Panc1 (cell line): Measurements from ENCODE around the gene TMEFF1. TPM values are rescaled to one million over a fixed set of nuclear protein-coding genes. Genes with fewer than 3 reads are reported as not detected.

ENCODE experiments used
- ATAC-seq: fragments of 200-7000 bp; cut with Tn5 transposase; 2 replicates; pipeline ENCODE4 v1.9.1; 2020; ENCODE audit warnings: mild to moderate bottlenecking, moderate library complexity
- BruUV-seq: library from RNA; stranded (reverse); fragments of 400-500 nt; replicated peaks from 2 replicates; lab custom pipeline; 2021; lab: Mats Ljungman, UMichigan
- CTCF ChIA-PET: fragments of 300-600 bp; sonication (Branson Sonifier 250); formaldehyde crosslinking; loops from one replicate; lab custom pipeline; 2022; ENCODE audit warnings: antibody characterized with exemption; lab: Charles Lee
- POLR2A ChIA-PET: fragments of 300-600 bp; sonication (Branson Sonifier 250); formaldehyde crosslinking; loops from one replicate; lab custom pipeline; 2022; ENCODE audit warnings: antibody characterized with exemption; lab: Charles Lee
- DNase-seq: peaks from one replicate; pipeline ENCODE4 v3.0.0-alpha.2; 2010; ENCODE audit warnings: low read depth, low spot score
- H3K27ac ChIP-seq: 2 replicates; pipeline ENCODE4 v1.5.1; 2011; ENCODE audit warnings: mild to moderate bottlenecking, low read length, inconsistent platforms
- H3K27me3 ChIP-seq: fragments of 200-500 bp; sonication (Bioruptor generic); 2 replicates; pipeline ENCODE4 v1.6.0; 2014; ENCODE audit warnings: low read length, inconsistent platforms; ENCODE audit not compliant: control insufficient read depth, insufficient read depth
- H3K36me3 ChIP-seq: fragments of 200-500 bp; sonication (Bioruptor generic); 2 replicates; pipeline ENCODE4 v1.5.1; 2014; ENCODE audit warnings: inconsistent platforms, mild to moderate bottlenecking, low read length, moderate library complexity; ENCODE audit not compliant: control insufficient read depth, insufficient read depth
- H3K4me1 ChIP-seq: 2 replicates; pipeline ENCODE4 v1.5.1; 2011; ENCODE audit warnings: inconsistent platforms, mild to moderate bottlenecking, low read length, moderate library complexity; ENCODE audit not compliant: control insufficient read depth, insufficient read depth
- H3K4me3 ChIP-seq, 2 experiments: 2 replicates each; pipeline ENCODE4 v1.5.1; 2011 to 2012; ENCODE audit warnings: low read depth in 2 of 2, low read length in 2 of 2, mild to moderate bottlenecking in 2 of 2, inconsistent platforms in 1 of 2, moderate library complexity in 1 of 2
- H3K9me3 ChIP-seq: fragments of 200-500 bp; sonication (Bioruptor generic); 2 replicates; pipeline ENCODE4 v1.5.1; 2014; ENCODE audit warnings: low read depth, mild to moderate bottlenecking, inconsistent platforms, low read length, moderate library complexity; ENCODE audit not compliant: control insufficient read depth, insufficient read depth
- POLR2AphosphoS5 ChIP-seq: IDR thresholded peaks from 2 replicates; pipeline ENCODE4 v1.6.1; 2012; ENCODE audit warnings: mild to moderate bottlenecking, low read depth, low read length, moderate library complexity
- SIN3A ChIP-seq: IDR thresholded peaks from 2 replicates; pipeline ENCODE4 v1.6.1; 2012; ENCODE audit warnings: low read depth, mild to moderate bottlenecking, low read length, moderate library complexity, borderline replicate concordance; ENCODE audit not compliant: insufficient read depth
- TCF7L2 ChIP-seq: IDR thresholded peaks from 2 replicates; pipeline ENCODE4 v1.6.1; 2011; ENCODE audit warnings: mild to moderate bottlenecking, low read depth, low read length, inconsistent platforms
- in situ Hi-C: cut with HindIII; loops from 2 replicates; pipeline ENCODE4 v1.10.0; 2016; ENCODE audit warnings: low sequenced_read_pairs, low pct_unique_long_range_greater_than_20kb
- intact Hi-C: fragments of 100-400 bp; cut with micrococcal nuclease; formaldehyde crosslinking; loops from one replicate; pipeline ENCODE4 v1.10.0; 2022; ENCODE audit not compliant: unreplicated experiment
- total RNA-seq: library from RNA; stranded (reverse); gene quantifications from one replicate; pipeline ENCODE4 v1.2.1, GENCODE V29; 2021; ENCODE audit not compliant: unreplicated experiment
- TF ChIP-seq, protein P1 (sequence below): fragments of 450-650 bp; IDR thresholded peaks from 2 replicates; pipeline ENCODE4 v1.5.1; 2017; ENCODE audit warnings: mild to moderate bottlenecking
- TF ChIP-seq, protein P2 (sequence below), 2 experiments: IDR thresholded peaks; 2 replicates each; pipeline ENCODE4 v1.6.1; 2011 to 2012; ENCODE audit warnings: low read depth in 2 of 2, control low read depth in 1 of 2, low read length in 1 of 2, mild to moderate bottlenecking in 1 of 2, moderate library complexity in 1 of 2; ENCODE audit not compliant: insufficient read depth in 1 of 2

Gene TMEFF1
- total RNA-seq, 1 experiment from 2014 or later = 2.2 TPM

DNA sequence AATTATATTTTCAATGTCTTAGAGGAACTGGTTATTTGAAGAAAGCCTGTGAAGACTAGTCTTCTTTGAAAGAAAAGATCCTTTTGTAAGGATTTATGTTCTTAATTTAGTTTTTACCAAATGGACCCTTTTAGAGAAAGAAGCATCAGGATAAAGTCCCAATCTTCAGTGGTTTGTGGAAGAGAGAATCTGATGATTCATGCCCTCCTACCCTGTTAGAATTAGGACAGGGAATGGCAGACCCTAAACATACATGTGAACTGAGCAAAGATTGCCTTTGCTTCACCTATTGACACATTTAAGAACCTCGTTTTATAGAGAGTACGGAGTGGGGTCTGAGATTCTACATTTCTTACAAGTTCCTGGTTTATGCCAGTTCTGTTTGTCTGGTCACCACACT lies 20.1 kb upstream of the TMEFF1 start:
- no TSS peak for BruUV-seq
- intact Hi-C loops (no loop called here), in situ Hi-C loops (no loop called here)
- Histone ChIP-seq H3K4me3 (no peak overlapping the region), H3K4me1 (no peaks in the 10 kb centered on the region), H3K27ac (no peak overlapping the region), H3K9me3 (no peaks in the 10 kb centered on the region), H3K27me3 (no peaks in the 10 kb centered on the region), H3K36me3 (0 out of 2 replicates have a peak, but pooled peaks cover 5% of the 10 kb centered on the region)
- TF ChIP-seq, protein P1, sequence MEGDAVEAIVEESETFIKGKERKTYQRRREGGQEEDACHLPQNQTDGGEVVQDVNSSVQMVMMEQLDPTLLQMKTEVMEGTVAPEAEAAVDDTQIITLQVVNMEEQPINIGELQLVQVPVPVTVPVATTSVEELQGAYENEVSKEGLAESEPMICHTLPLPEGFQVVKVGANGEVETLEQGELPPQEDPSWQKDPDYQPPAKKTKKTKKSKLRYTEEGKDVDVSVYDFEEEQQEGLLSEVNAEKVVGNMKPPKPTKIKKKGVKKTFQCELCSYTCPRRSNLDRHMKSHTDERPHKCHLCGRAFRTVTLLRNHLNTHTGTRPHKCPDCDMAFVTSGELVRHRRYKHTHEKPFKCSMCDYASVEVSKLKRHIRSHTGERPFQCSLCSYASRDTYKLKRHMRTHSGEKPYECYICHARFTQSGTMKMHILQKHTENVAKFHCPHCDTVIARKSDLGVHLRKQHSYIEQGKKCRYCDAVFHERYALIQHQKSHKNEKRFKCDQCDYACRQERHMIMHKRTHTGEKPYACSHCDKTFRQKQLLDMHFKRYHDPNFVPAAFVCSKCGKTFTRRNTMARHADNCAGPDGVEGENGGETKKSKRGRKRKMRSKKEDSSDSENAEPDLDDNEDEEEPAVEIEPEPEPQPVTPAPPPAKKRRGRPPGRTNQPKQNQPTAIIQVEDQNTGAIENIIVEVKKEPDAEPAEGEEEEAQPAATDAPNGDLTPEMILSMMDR = no peak
- no peak for TF ChIP-seq POLR2AphosphoS5
- CTCF ChIA-PET = no interaction called here
- DNase-seq (no peak), ATAC-seq (no peak)
- POLR2A ChIA-PET = no interaction called here

DNA sequence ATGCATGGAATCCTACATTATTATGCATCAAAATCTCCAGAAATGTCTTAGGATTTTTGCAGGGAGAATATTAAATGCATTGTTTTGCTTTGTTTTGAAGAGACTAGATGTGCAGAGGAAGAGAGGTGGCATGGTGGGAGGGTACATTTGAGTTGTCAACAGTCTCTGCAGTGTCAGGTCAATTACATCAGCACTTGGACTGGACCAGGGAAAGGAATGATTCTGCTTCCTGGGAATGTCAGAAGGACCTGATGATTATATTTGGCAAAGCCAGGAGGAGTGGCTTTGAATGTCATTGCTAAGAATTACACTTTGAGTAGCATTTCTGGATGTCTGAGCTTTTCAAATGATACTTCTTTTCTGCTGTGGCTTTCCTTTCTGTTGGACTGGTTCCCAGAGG lies 17.5 kb upstream of the TMEFF1 start:
- DNase-seq (no peak), ATAC-seq (no peak)
- H3K9me3 ChIP-seq = no peaks in the 10 kb centered on the region
- no peak for TF ChIP-seq TCF7L2
- TF ChIP-seq, protein P2, sequence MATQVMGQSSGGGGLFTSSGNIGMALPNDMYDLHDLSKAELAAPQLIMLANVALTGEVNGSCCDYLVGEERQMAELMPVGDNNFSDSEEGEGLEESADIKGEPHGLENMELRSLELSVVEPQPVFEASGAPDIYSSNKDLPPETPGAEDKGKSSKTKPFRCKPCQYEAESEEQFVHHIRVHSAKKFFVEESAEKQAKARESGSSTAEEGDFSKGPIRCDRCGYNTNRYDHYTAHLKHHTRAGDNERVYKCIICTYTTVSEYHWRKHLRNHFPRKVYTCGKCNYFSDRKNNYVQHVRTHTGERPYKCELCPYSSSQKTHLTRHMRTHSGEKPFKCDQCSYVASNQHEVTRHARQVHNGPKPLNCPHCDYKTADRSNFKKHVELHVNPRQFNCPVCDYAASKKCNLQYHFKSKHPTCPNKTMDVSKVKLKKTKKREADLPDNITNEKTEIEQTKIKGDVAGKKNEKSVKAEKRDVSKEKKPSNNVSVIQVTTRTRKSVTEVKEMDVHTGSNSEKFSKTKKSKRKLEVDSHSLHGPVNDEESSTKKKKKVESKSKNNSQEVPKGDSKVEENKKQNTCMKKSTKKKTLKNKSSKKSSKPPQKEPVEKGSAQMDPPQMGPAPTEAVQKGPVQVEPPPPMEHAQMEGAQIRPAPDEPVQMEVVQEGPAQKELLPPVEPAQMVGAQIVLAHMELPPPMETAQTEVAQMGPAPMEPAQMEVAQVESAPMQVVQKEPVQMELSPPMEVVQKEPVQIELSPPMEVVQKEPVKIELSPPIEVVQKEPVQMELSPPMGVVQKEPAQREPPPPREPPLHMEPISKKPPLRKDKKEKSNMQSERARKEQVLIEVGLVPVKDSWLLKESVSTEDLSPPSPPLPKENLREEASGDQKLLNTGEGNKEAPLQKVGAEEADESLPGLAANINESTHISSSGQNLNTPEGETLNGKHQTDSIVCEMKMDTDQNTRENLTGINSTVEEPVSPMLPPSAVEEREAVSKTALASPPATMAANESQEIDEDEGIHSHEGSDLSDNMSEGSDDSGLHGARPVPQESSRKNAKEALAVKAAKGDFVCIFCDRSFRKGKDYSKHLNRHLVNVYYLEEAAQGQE (IDR thresholded peaks at IDR 0.05; ENCODE audit: insufficient read depth in 1 of 2, low read depth in 2 of 2, low read length in 1 of 2) = no peak
- TF ChIP-seq SIN3A = no peak
- TF ChIP-seq, protein P1 = no peak
- no peak for TF ChIP-seq POLR2AphosphoS5
- no peak overlapping the region for H3K4me3 ChIP-seq
- ChIA-PET CTCF (no interaction called here), POLR2A (no interaction called here)
- intact Hi-C loops = no loop called here
- no peaks in the 10 kb centered on the region for H3K27me3 ChIP-seq
- H3K27ac ChIP-seq = no peak overlapping the region
- in situ Hi-C loops = no loop called here
- no peaks in the 10 kb centered on the region for H3K4me1 ChIP-seq
- 0 out of 2 replicates have a peak, but pooled peaks cover 5% of the 10 kb centered on the region for H3K36me3 ChIP-seq
- BruUV-seq = no TSS peak
